ENCODE results near the gene RXRG. TPM values are rescaled to one million over a fixed set of nuclear protein-coding genes. Genes with fewer than 3 reads are reported as not detected.
"Not testable (repeated sequence)": the region's sequence is repeated elsewhere in the genome, so short reads cannot be mapped to it uniquely, and the experiment has no call there.

RXRG gene
- total and polyA plus RNA-seq, 4 donors = 8.5 to 19.7 (median 13.8) TPM

- no peaks in the 10 kb centered on the region for H3K27me3 ChIP-seq (ENCODE audit: control insufficient read depth, insufficient read depth, low read length)
- H3K27ac ChIP-seq (ENCODE audit: low read depth, low read length) = no peak overlapping the region
- no peaks in the 10 kb centered on the region for H3K9me3 ChIP-seq (ENCODE audit: control insufficient read depth, insufficient read depth, low read length)
- no peaks in the 10 kb centered on the region for H3K36me3 ChIP-seq (ENCODE audit: control insufficient read depth, insufficient read depth, low read length)
- no peak for DNase-seq (ENCODE audit: low read depth in 4 of 6, low spot score in 6 of 6)
- H3K4me1 ChIP-seq (ENCODE audit: control insufficient read depth, insufficient read depth, low read length) = no peaks in the 10 kb centered on the region
- H3K4me3 ChIP-seq (ENCODE audit: low read depth, low read length) = no peak overlapping the region
- 50% methylated on average over 1 of the region's 1 CpG for WGBS (ENCODE audit: insufficient coverage)
These were observed 31.9 kb upstream of the RXRG start for GRCh38 chr1:165476776-165477175.

GRCh38 chr1:165474196-165474595 is 29.3 kb upstream of the RXRG start:
- no peak for DNase-seq (ENCODE audit: low read depth in 4 of 6, low spot score in 6 of 6)
- no peaks in the 10 kb centered on the region for H3K9me3 ChIP-seq (ENCODE audit: control insufficient read depth, insufficient read depth, low read length)
- H3K4me3 ChIP-seq (ENCODE audit: low read depth, low read length) = no peak overlapping the region
- H3K27me3 ChIP-seq (ENCODE audit: control insufficient read depth, insufficient read depth, low read length) = no peaks in the 10 kb centered on the region
- WGBS (ENCODE audit: insufficient coverage) = 100% methylated on average over 2 of the region's 2 CpGs
- peaks cover 2% of the 10 kb centered on the region for H3K4me1 ChIP-seq (ENCODE audit: control insufficient read depth, insufficient read depth, low read length)
- H3K27ac ChIP-seq (ENCODE audit: low read depth, low read length) = no peak overlapping the region
- no peaks in the 10 kb centered on the region for H3K36me3 ChIP-seq (ENCODE audit: control insufficient read depth, insufficient read depth, low read length)

GRCh38 chr1:165473081-165473480 is 28.2 kb upstream of the RXRG start:
- no peak for DNase-seq (ENCODE audit: low read depth in 4 of 6, low spot score in 6 of 6)
- 100% methylated on average over 3 of the region's 4 CpGs for WGBS (ENCODE audit: insufficient coverage)
- Histone ChIP-seq H3K36me3 (ENCODE audit: control insufficient read depth, insufficient read depth, low read length) (no peaks in the 10 kb centered on the region), H3K4me3 (ENCODE audit: low read depth, low read length) (no peak overlapping the region), H3K9me3 (ENCODE audit: control insufficient read depth, insufficient read depth, low read length) (no peaks in the 10 kb centered on the region), H3K4me1 (ENCODE audit: control insufficient read depth, insufficient read depth, low read length) (peaks cover 9% of the 10 kb centered on the region), H3K27ac (ENCODE audit: low read depth, low read length) (no peak overlapping the region), H3K27me3 (ENCODE audit: control insufficient read depth, insufficient read depth, low read length) (no peaks in the 10 kb centered on the region)

- Histone ChIP-seq H3K4me3 (ENCODE audit: low read depth, low read length) (no peak overlapping the region), H3K36me3 (ENCODE audit: control insufficient read depth, insufficient read depth, low read length) (no peaks in the 10 kb centered on the region), H3K27ac (ENCODE audit: low read depth, low read length) (peak overlapping the region; percentile 82), H3K27me3 (ENCODE audit: control insufficient read depth, insufficient read depth, low read length) (no peaks in the 10 kb centered on the region), H3K9me3 (ENCODE audit: control insufficient read depth, insufficient read depth, low read length) (no peaks in the 10 kb centered on the region), H3K4me1 (ENCODE audit: control insufficient read depth, insufficient read depth, low read length) (peaks cover 14% of the 10 kb centered on the region)
- DNase-seq (ENCODE audit: low read depth in 4 of 6, low spot score in 6 of 6) = no peak
- 91% methylated on average over 5 of the region's 6 CpGs for WGBS (ENCODE audit: insufficient coverage)
These were observed 23.9 kb upstream of the RXRG start for GRCh38 chr1:165468726-165469249.

GRCh38 chr1:165468253-165468652 is 23.3 kb upstream of the RXRG start:
- peak overlapping the region; percentile 82 for H3K27ac ChIP-seq (ENCODE audit: low read depth, low read length)
- DNase-seq (ENCODE audit: low read depth in 4 of 6, low spot score in 6 of 6) = no peak
- H3K4me3 ChIP-seq (ENCODE audit: low read depth, low read length) = no peak overlapping the region
- no peaks in the 10 kb centered on the region for H3K27me3 ChIP-seq (ENCODE audit: control insufficient read depth, insufficient read depth, low read length)
- no peaks in the 10 kb centered on the region for H3K36me3 ChIP-seq (ENCODE audit: control insufficient read depth, insufficient read depth, low read length)
- no peaks in the 10 kb centered on the region for H3K9me3 ChIP-seq (ENCODE audit: control insufficient read depth, insufficient read depth, low read length)
- no CpG with 5 or more reads among the region's 2 CpGs for WGBS (ENCODE audit: insufficient coverage)
- peaks cover 14% of the 10 kb centered on the region for H3K4me1 ChIP-seq (ENCODE audit: control insufficient read depth, insufficient read depth, low read length)

GRCh38 chr1:165467706-165468105 is 22.8 kb upstream of the RXRG start:
- Histone ChIP-seq H3K4me3 (ENCODE audit: low read depth, low read length) (no peak overlapping the region), H3K27me3 (ENCODE audit: control insufficient read depth, insufficient read depth, low read length) (no peaks in the 10 kb centered on the region), H3K9me3 (ENCODE audit: control insufficient read depth, insufficient read depth, low read length) (no peaks in the 10 kb centered on the region), H3K27ac (ENCODE audit: low read depth, low read length) (peak overlapping the region; percentile 82), H3K36me3 (ENCODE audit: control insufficient read depth, insufficient read depth, low read length) (no peaks in the 10 kb centered on the region), H3K4me1 (ENCODE audit: control insufficient read depth, insufficient read depth, low read length) (peaks cover 14% of the 10 kb centered on the region)
- DNase-seq (ENCODE audit: low read depth in 4 of 6, low spot score in 6 of 6) = peak in 1 of 6 donors; percentile 79
- WGBS (ENCODE audit: insufficient coverage) = 92% methylated on average over 4 of the region's 7 CpGs

- DNase-seq (ENCODE audit: low read depth in 4 of 6, low spot score in 6 of 6) = no peak
- no peak overlapping the region for H3K27ac ChIP-seq (ENCODE audit: low read depth, low read length)
- peaks cover 10% of the 10 kb centered on the region for H3K4me1 ChIP-seq (ENCODE audit: control insufficient read depth, insufficient read depth, low read length)
- 86% methylated on average over 2 of the region's 3 CpGs for WGBS (ENCODE audit: insufficient coverage)
- H3K36me3 ChIP-seq (ENCODE audit: control insufficient read depth, insufficient read depth, low read length) = no peaks in the 10 kb centered on the region
- H3K27me3 ChIP-seq (ENCODE audit: control insufficient read depth, insufficient read depth, low read length) = no peaks in the 10 kb centered on the region
- no peak overlapping the region for H3K4me3 ChIP-seq (ENCODE audit: low read depth, low read length)
- no peaks in the 10 kb centered on the region for H3K9me3 ChIP-seq (ENCODE audit: control insufficient read depth, insufficient read depth, low read length)
These were observed 19.1 kb upstream of the RXRG start for GRCh38 chr1:165463978-165464377.

GRCh38 chr1:165459683-165460082 is 14.8 kb upstream of the RXRG start:
- not testable (repeated sequence) for H3K4me1 ChIP-seq (ENCODE audit: control insufficient read depth, insufficient read depth, low read length); H3K36me3 ChIP-seq (ENCODE audit: control insufficient read depth, insufficient read depth, low read length)
- no CpG with 5 or more reads among the region's 2 CpGs for WGBS (ENCODE audit: insufficient coverage)

GRCh38 chr1:165456861-165457260 is 11.9 kb upstream of the RXRG start:
- H3K4me3 ChIP-seq (ENCODE audit: low read depth, low read length) = no peak overlapping the region
- H3K27ac ChIP-seq (ENCODE audit: low read depth, low read length) = no peak overlapping the region
- WGBS (ENCODE audit: insufficient coverage) = 55% methylated on average over 4 of the region's 6 CpGs
- DNase-seq (ENCODE audit: low read depth in 4 of 6, low spot score in 6 of 6) = peak in 1 of 6 donors; percentile 77
- H3K4me1 ChIP-seq (ENCODE audit: control insufficient read depth, insufficient read depth, low read length) = no peaks in the 10 kb centered on the region
- H3K27me3 ChIP-seq (ENCODE audit: control insufficient read depth, insufficient read depth, low read length) = no peaks in the 10 kb centered on the region
- H3K9me3 ChIP-seq (ENCODE audit: control insufficient read depth, insufficient read depth, low read length) = no peaks in the 10 kb centered on the region
- H3K36me3 ChIP-seq (ENCODE audit: control insufficient read depth, insufficient read depth, low read length) = no peaks in the 10 kb centered on the region

More at GRCh38 chr1:165459683-165460082, 14.8 kb upstream of the RXRG start:
- not testable (repeated sequence) for H3K9me3 ChIP-seq (ENCODE audit: control insufficient read depth, insufficient read depth, low read length); H3K27me3 ChIP-seq (ENCODE audit: control insufficient read depth, insufficient read depth, low read length); DNase-seq (ENCODE audit: low read depth in 4 of 6, low spot score in 6 of 6); H3K4me3 ChIP-seq (ENCODE audit: low read depth, low read length); H3K27ac ChIP-seq (ENCODE audit: low read depth, low read length)

GRCh38 chr1:165456114-165456513 is 11.2 kb upstream of the RXRG start:
- Histone ChIP-seq H3K27ac (ENCODE audit: low read depth, low read length) (no peak overlapping the region), H3K9me3 (ENCODE audit: control insufficient read depth, insufficient read depth, low read length) (no peaks in the 10 kb centered on the region), H3K4me1 (ENCODE audit: control insufficient read depth, insufficient read depth, low read length) (no peaks in the 10 kb centered on the region), H3K36me3 (ENCODE audit: control insufficient read depth, insufficient read depth, low read length) (no peaks in the 10 kb centered on the region), H3K4me3 (ENCODE audit: low read depth, low read length) (no peak overlapping the region), H3K27me3 (ENCODE audit: control insufficient read depth, insufficient read depth, low read length) (no peaks in the 10 kb centered on the region)
- no peak for DNase-seq (ENCODE audit: low read depth in 4 of 6, low spot score in 6 of 6)
- WGBS (ENCODE audit: insufficient coverage) = no CpG with 5 or more reads among the region's 1 CpG

Measured in spinal cord (tissue), 10 donors.